Measurements from ENCODE around the gene EFL1. TPM values are rescaled to one million over a fixed set of nuclear protein-coding genes. Genes with fewer than 3 reads are reported as not detected.

The EFL1 gene
- total RNA-seq, 1 experiment from 2014 or later, result 27.5 TPM

DNA sequence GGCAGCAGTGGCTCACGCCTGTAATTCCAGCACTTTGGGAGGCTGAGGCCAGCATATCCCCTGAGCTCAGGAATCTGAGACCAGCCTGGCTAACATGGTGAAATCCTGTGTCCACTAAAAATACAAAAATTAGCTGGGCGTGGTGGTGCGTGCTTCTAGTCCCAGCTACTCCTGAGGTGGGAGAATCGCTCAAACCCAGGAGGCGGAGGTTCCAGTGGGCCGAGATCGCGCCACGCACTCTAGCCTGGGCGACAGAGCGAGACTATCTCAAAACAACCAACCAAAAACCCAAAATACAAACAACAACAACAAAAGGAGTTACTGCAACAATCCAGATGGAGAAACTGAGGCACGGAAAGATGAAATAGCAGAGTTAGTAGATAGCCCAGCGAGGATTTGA lies 35.5 kb upstream of the EFL1 start:
- peaks cover 6% of the 10 kb centered on the region for H3K4me1 Mint-ChIP-seq
- no peaks in the 10 kb centered on the region for H3K9me3 Mint-ChIP-seq
- TF ChIP-seq, protein P1, sequence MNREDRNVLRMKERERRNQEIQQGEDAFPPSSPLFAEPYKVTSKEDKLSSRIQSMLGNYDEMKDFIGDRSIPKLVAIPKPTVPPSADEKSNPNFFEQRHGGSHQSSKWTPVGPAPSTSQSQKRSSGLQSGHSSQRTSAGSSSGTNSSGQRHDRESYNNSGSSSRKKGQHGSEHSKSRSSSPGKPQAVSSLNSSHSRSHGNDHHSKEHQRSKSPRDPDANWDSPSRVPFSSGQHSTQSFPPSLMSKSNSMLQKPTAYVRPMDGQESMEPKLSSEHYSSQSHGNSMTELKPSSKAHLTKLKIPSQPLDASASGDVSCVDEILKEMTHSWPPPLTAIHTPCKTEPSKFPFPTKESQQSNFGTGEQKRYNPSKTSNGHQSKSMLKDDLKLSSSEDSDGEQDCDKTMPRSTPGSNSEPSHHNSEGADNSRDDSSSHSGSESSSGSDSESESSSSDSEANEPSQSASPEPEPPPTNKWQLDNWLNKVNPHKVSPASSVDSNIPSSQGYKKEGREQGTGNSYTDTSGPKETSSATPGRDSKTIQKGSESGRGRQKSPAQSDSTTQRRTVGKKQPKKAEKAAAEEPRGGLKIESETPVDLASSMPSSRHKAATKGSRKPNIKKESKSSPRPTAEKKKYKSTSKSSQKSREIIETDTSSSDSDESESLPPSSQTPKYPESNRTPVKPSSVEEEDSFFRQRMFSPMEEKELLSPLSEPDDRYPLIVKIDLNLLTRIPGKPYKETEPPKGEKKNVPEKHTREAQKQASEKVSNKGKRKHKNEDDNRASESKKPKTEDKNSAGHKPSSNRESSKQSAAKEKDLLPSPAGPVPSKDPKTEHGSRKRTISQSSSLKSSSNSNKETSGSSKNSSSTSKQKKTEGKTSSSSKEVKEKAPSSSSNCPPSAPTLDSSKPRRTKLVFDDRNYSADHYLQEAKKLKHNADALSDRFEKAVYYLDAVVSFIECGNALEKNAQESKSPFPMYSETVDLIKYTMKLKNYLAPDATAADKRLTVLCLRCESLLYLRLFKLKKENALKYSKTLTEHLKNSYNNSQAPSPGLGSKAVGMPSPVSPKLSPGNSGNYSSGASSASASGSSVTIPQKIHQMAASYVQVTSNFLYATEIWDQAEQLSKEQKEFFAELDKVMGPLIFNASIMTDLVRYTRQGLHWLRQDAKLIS (CRISPR knock-in tag; IDR thresholded peaks at IDR 0.05; ENCODE audit: borderline replicate concordance), result no peak
- TF ChIP-seq ZNF138 (CRISPR knock-in tag; conservative IDR thresholded peaks at IDR 0.05), result no peak
- TF ChIP-seq CREB1 (CRISPR knock-in tag; IDR thresholded peaks at IDR 0.05), result no peak
- no peak for TF ChIP-seq ZSCAN18 (CRISPR knock-in tag; IDR thresholded peaks at IDR 0.05)
- TF ChIP-seq ZNF423 (CRISPR knock-in tag; IDR thresholded peaks at IDR 0.05), result no peak
- TF ChIP-seq, protein P2, sequence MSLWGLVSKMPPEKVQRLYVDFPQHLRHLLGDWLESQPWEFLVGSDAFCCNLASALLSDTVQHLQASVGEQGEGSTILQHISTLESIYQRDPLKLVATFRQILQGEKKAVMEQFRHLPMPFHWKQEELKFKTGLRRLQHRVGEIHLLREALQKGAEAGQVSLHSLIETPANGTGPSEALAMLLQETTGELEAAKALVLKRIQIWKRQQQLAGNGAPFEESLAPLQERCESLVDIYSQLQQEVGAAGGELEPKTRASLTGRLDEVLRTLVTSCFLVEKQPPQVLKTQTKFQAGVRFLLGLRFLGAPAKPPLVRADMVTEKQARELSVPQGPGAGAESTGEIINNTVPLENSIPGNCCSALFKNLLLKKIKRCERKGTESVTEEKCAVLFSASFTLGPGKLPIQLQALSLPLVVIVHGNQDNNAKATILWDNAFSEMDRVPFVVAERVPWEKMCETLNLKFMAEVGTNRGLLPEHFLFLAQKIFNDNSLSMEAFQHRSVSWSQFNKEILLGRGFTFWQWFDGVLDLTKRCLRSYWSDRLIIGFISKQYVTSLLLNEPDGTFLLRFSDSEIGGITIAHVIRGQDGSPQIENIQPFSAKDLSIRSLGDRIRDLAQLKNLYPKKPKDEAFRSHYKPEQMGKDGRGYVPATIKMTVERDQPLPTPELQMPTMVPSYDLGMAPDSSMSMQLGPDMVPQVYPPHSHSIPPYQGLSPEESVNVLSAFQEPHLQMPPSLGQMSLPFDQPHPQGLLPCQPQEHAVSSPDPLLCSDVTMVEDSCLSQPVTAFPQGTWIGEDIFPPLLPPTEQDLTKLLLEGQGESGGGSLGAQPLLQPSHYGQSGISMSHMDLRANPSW (CRISPR knock-in tag; conservative IDR thresholded peaks at IDR 0.05; ENCODE audit: low read depth), result no peak
- POLR2A ChIA-PET, result no interaction called here
- ATAC-seq (no peak), DNase-seq (ENCODE audit: low spot score) (no peak)
- H3K4me3 Mint-ChIP-seq, result no peak overlapping the region
- no peaks in the 10 kb centered on the region for H3K27me3 Mint-ChIP-seq (ENCODE audit: low read depth)
- CTCF ChIA-PET, result no interaction called here
- H3K27ac Mint-ChIP-seq, result no peak overlapping the region
- H3K36me3 Mint-ChIP-seq, result no peaks in the 10 kb centered on the region

- H3K9me3 Mint-ChIP-seq, result no peaks in the 10 kb centered on the region
- H3K4me3 Mint-ChIP-seq, result no peak overlapping the region
- no peaks in the 10 kb centered on the region for H3K36me3 Mint-ChIP-seq
- ChIA-PET CTCF (no interaction called here), POLR2A (no interaction called here)
- H3K27ac Mint-ChIP-seq, result no peak overlapping the region
- DNase-seq (ENCODE audit: low spot score) (no peak), ATAC-seq (no peak)
- H3K4me1 Mint-ChIP-seq, result peaks cover 6% of the 10 kb centered on the region
- no peaks in the 10 kb centered on the region for H3K27me3 Mint-ChIP-seq (ENCODE audit: low read depth)
- TF ChIP-seq CBFB (CRISPR knock-in tag; IDR thresholded peaks at IDR 0.05; ENCODE audit: low read depth) (no peak), ZNF512 (CRISPR knock-in tag; IDR thresholded peaks at IDR 0.05; ENCODE audit: borderline replicate concordance) (no peak), ATF2 (CRISPR knock-in tag; IDR thresholded peaks at IDR 0.05; ENCODE audit: borderline replicate concordance, low read depth) (no peak), TCF7 (CRISPR knock-in tag; IDR thresholded peaks at IDR 0.05; ENCODE audit: low read depth) (no peak), SMAD4 (CRISPR knock-in tag; IDR thresholded peaks at IDR 0.05) (no peak), SOX15 (CRISPR knock-in tag; IDR thresholded peaks at IDR 0.05) (no peak), IRF1 (CRISPR knock-in tag; IDR thresholded peaks at IDR 0.05) (no peak)
- TF ChIP-seq, protein P3, sequence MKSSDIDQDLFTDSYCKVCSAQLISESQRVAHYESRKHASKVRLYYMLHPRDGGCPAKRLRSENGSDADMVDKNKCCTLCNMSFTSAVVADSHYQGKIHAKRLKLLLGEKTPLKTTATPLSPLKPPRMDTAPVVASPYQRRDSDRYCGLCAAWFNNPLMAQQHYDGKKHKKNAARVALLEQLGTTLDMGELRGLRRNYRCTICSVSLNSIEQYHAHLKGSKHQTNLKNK (CRISPR knock-in tag; IDR thresholded peaks at IDR 0.05), result no peak
- TF ChIP-seq, protein P4, sequence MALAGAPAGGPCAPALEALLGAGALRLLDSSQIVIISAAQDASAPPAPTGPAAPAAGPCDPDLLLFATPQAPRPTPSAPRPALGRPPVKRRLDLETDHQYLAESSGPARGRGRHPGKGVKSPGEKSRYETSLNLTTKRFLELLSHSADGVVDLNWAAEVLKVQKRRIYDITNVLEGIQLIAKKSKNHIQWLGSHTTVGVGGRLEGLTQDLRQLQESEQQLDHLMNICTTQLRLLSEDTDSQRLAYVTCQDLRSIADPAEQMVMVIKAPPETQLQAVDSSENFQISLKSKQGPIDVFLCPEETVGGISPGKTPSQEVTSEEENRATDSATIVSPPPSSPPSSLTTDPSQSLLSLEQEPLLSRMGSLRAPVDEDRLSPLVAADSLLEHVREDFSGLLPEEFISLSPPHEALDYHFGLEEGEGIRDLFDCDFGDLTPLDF (CRISPR knock-in tag; IDR thresholded peaks at IDR 0.05), result no peak
- TF ChIP-seq, protein P5, sequence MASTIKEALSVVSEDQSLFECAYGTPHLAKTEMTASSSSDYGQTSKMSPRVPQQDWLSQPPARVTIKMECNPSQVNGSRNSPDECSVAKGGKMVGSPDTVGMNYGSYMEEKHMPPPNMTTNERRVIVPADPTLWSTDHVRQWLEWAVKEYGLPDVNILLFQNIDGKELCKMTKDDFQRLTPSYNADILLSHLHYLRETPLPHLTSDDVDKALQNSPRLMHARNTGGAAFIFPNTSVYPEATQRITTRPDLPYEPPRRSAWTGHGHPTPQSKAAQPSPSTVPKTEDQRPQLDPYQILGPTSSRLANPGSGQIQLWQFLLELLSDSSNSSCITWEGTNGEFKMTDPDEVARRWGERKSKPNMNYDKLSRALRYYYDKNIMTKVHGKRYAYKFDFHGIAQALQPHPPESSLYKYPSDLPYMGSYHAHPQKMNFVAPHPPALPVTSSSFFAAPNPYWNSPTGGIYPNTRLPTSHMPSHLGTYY (CRISPR knock-in tag; IDR thresholded peaks at IDR 0.05), result no peak
- TF ChIP-seq, protein P6, sequence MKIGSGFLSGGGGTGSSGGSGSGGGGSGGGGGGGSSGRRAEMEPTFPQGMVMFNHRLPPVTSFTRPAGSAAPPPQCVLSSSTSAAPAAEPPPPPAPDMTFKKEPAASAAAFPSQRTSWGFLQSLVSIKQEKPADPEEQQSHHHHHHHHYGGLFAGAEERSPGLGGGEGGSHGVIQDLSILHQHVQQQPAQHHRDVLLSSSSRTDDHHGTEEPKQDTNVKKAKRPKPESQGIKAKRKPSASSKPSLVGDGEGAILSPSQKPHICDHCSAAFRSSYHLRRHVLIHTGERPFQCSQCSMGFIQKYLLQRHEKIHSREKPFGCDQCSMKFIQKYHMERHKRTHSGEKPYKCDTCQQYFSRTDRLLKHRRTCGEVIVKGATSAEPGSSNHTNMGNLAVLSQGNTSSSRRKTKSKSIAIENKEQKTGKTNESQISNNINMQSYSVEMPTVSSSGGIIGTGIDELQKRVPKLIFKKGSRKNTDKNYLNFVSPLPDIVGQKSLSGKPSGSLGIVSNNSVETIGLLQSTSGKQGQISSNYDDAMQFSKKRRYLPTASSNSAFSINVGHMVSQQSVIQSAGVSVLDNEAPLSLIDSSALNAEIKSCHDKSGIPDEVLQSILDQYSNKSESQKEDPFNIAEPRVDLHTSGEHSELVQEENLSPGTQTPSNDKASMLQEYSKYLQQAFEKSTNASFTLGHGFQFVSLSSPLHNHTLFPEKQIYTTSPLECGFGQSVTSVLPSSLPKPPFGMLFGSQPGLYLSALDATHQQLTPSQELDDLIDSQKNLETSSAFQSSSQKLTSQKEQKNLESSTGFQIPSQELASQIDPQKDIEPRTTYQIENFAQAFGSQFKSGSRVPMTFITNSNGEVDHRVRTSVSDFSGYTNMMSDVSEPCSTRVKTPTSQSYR (CRISPR knock-in tag; IDR thresholded peaks at IDR 0.05), result no peak
These were observed 35.0 kb upstream of the EFL1 start for GRCh38 chr15:82297546-82297945.

All from WTC11 (cell line).